ENCODE results near the gene ANO6. TPM values are rescaled to one million over a fixed set of nuclear protein-coding genes. Genes with fewer than 3 reads are reported as not detected.

Gene ANO6
- total and polyA plus RNA-seq, 8 donors = 4.4 to 78.8 (median 21.9) TPM

DNA sequence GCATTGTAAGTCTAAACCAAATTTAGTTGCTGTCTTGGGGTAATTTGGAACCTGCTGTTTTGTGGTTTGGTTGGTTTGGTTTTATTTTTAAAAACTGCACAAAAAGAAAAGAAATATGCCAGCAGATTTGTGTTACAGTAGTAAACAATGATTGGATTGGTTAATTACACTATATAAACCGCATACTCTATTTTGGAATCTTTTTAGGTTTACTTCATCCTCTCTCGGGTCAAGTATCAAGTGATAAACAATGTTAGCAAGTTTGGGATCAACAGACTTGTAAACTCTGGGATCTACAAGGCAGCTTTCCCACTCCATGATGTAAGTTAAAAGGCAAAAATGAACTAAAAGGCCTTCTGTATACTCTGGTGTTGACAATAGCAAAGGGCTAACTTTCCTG lies 132.4 kb downstream of the ANO6 start:
- no peaks in the 10 kb centered on the region for H3K9me3 ChIP-seq
- TF ChIP-seq, protein P1, sequence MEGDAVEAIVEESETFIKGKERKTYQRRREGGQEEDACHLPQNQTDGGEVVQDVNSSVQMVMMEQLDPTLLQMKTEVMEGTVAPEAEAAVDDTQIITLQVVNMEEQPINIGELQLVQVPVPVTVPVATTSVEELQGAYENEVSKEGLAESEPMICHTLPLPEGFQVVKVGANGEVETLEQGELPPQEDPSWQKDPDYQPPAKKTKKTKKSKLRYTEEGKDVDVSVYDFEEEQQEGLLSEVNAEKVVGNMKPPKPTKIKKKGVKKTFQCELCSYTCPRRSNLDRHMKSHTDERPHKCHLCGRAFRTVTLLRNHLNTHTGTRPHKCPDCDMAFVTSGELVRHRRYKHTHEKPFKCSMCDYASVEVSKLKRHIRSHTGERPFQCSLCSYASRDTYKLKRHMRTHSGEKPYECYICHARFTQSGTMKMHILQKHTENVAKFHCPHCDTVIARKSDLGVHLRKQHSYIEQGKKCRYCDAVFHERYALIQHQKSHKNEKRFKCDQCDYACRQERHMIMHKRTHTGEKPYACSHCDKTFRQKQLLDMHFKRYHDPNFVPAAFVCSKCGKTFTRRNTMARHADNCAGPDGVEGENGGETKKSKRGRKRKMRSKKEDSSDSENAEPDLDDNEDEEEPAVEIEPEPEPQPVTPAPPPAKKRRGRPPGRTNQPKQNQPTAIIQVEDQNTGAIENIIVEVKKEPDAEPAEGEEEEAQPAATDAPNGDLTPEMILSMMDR (IDR thresholded peaks at IDR 0.05) = no peak
- WGBS, 5 donors = 63 to 82% (median 77%) methylated on average over 2 of the region's 2 CpGs
- H3K27me3 ChIP-seq = no peaks in the 10 kb centered on the region
- H3K4me1 ChIP-seq = peaks cover 0 to 8% (median 2%) of the 10 kb centered on the region in 4 donors
- intact Hi-C loops (cut with DNase I; ENCODE audit: low total_unique reads) = no loop called here
- no peak overlapping the region for H3K4me3 ChIP-seq
- peaks cover 8 to 43% (median 38%) of the 10 kb centered on the region in 4 donors for H3K36me3 ChIP-seq
- H3K27ac ChIP-seq = peak overlapping the region in 2 of 5 donors; percentile 2 to 34
- no peak for DNase-seq

DNA sequence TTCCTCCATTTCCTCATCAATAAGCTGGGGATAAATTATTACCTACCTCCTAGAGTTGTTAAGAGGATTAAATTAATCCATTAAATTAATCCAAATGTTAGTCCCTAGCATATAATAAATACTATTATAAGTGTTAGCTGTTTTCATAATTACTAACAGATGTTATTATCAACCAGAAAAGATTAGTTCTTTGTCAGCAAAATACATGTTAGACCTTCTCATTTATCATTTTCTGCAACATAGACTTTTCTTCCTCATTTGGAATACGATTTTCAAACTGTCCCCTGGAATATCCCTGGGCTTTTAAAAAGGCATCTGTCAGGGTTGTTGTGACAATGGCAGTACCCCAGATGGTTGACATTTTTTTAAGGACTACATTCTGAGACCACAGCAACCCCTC lies 133.1 kb downstream of the ANO6 start:
- Histone ChIP-seq H3K27ac (no peak overlapping the region), H3K36me3 (peaks cover 8 to 43% (median 38%) of the 10 kb centered on the region in 4 donors), H3K9me3 (no peaks in the 10 kb centered on the region), H3K4me3 (no peak overlapping the region), H3K27me3 (no peaks in the 10 kb centered on the region), H3K4me1 (peaks cover 0 to 8% (median 2%) of the 10 kb centered on the region in 4 donors)
- DNase-seq = no peak
- no peak for TF ChIP-seq POLR2AphosphoS5 (IDR thresholded peaks at IDR 0.05)
- TF ChIP-seq, protein P1 (IDR thresholded peaks at IDR 0.05) = no peak
- no peak for TF ChIP-seq POLR2A (IDR thresholded peaks at IDR 0.05)
- no peak for TF ChIP-seq EP300 (IDR thresholded peaks at IDR 0.05)
- intact Hi-C loops (cut with DNase I; ENCODE audit: low total_unique reads) = no loop called here
- WGBS, 5 donors = 77 to 88% (median 79%) methylated on average over 1 of the region's 1 CpG

DNA sequence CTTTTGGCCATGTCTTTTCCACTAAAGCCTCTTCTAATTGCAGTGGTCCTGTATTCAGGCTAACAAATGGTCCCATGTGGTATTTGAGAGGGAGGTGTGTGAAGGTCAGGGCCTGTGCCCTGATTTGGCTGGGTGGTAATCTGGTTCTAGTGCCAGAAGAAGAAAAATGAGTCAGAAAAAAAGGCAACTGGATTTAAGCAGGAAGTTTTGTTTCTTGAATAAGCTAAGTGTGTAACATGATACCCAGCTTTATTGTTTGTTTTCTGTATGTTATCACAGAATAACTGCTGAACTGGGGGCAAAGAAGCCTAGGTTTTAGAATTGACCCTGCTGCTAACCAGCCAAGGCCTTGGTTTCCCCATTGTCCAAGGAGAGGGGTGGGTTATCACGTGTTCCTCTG lies 134.0 kb downstream of the ANO6 start:
- Histone ChIP-seq H3K4me1 (peaks cover 0 to 13% (median 2%) of the 10 kb centered on the region in 4 donors), H3K9me3 (no peaks in the 10 kb centered on the region), H3K4me3 (no peak overlapping the region), H3K36me3 (peaks cover 8 to 43% (median 38%) of the 10 kb centered on the region in 4 donors), H3K27me3 (no peaks in the 10 kb centered on the region), H3K27ac (peak overlapping the region in 2 of 5 donors; percentile 2 to 29)
- DNase-seq = no peak
- TF ChIP-seq POLR2A (IDR thresholded peaks at IDR 0.05) (no peak), EP300 (IDR thresholded peaks at IDR 0.05) (no peak), POLR2AphosphoS5 (IDR thresholded peaks at IDR 0.05) (no peak)
- TF ChIP-seq, protein P1 (IDR thresholded peaks at IDR 0.05) = no peak
- intact Hi-C loops (cut with DNase I; ENCODE audit: low total_unique reads) = no loop called here
- 79 to 95% (median 92%) methylated on average over 1 of the region's 1 CpG for WGBS, 5 donors

- Histone ChIP-seq H3K4me3 (no peak overlapping the region), H3K27ac (peak overlapping the region in 2 of 5 donors; percentile 29 to 71), H3K4me1 (peaks cover 0 to 20% (median 2%) of the 10 kb centered on the region in 4 donors), H3K36me3 (peaks cover 8 to 43% (median 40%) of the 10 kb centered on the region in 4 donors), H3K27me3 (no peaks in the 10 kb centered on the region), H3K9me3 (no peaks in the 10 kb centered on the region)
- WGBS, 5 donors = 91 to 99% (median 97%) methylated on average over 3 of the region's 3 CpGs
- TF ChIP-seq EP300 (IDR thresholded peaks at IDR 0.05) = no peak
- TF ChIP-seq, protein P1 (IDR thresholded peaks at IDR 0.05) = no peak
- intact Hi-C loops (cut with DNase I; ENCODE audit: low total_unique reads) = no loop called here
- DNase-seq = no peak
These were observed 135.0 kb downstream of the ANO6 start for GRCh38 chr12:45350861-45351260.
